B cell (primary cell): ENCODE data around the gene SCFD2. TPM values are rescaled to one million over a fixed set of nuclear protein-coding genes. Genes with fewer than 3 reads are reported as not detected.

ENCODE experiments used
- ATAC-seq: fragments of 200-7000 bp; cut with Tn5 transposase; one replicate; pipeline ENCODE4 v1.10.0; 2021; ENCODE audit warnings: low read depth, mild to moderate bottlenecking, moderate number of reproducible peaks, moderate library complexity
- CTCF ChIA-PET: fragments of 350-600 bp; sonication (Branson Sonifier 250); formaldehyde crosslinking; loops from one replicate; lab custom pipeline; 2021; ENCODE audit warnings: antibody characterized with exemption, inconsistent platforms; lab: Charles Lee
- POLR2A ChIA-PET: fragments of 350-600 bp; sonication (Branson Sonifier 250); formaldehyde crosslinking; loops from one replicate; lab custom pipeline; 2021; ENCODE audit warnings: antibody characterized with exemption; lab: Charles Lee
- DNase-seq: peaks from one replicate; pipeline ENCODE4 v3.0.0; 2013
- H2AFZ ChIP-seq: 2 replicates; pipeline ENCODE4 v1.6.1; 2012; ENCODE audit warnings: mild to moderate bottlenecking, low read depth, low read length; ENCODE audit not compliant: insufficient read depth, poor library complexity, severe bottlenecking
- H3K27ac ChIP-seq, 2 donors: 1 replicate in 1 of 2; 2 replicates in 1 of 2; pipeline ENCODE4 v1.5.1; 2012 to 2013; ENCODE audit warnings: low read length in 2 of 2, mild to moderate bottlenecking in 2 of 2, moderate library complexity in 1 of 2
- H3K27me3 ChIP-seq, 4 experiments: fragments of 200-600 bp in 1 of 4; sonication (generic) in 1 of 4; replicated peaks in 1 of 4; 1 replicate in 2 of 4; 2 replicates in 2 of 4; pipeline versions ENCODE4 v1.6.1 to v1.7.0; 2013 to 2016; ENCODE audit warnings: low read length in 3 of 4, mild to moderate bottlenecking in 2 of 4, mixed read lengths in 1 of 4, moderate library complexity in 1 of 4; ENCODE audit not compliant: insufficient read depth in 4 of 4, control insufficient read depth in 3 of 4; ENCODE audit errors: control extremely low read depth in 1 of 4
- H3K36me3 ChIP-seq, 2 experiments: replicated peaks in 1 of 2; 1 replicate in 1 of 2; 2 replicates in 1 of 2; pipeline versions ENCODE4 v1.6.1 to v1.7.1; 2013; ENCODE audit warnings: low read length in 1 of 2; ENCODE audit not compliant: insufficient read depth in 2 of 2, control insufficient read depth in 1 of 2; ENCODE audit errors: control extremely low read depth in 1 of 2, extremely low read depth in 1 of 2
- H3K4me1 ChIP-seq, 2 donors: fragments of 200-600 bp in 1 of 2; sonication (generic) in 1 of 2; 1 replicate in 1 of 2; 2 replicates in 1 of 2; pipeline versions ENCODE4 v1.5.1 to v1.6.1; 2013 to 2017; ENCODE audit warnings: low read length in 2 of 2; ENCODE audit not compliant: control insufficient read depth in 2 of 2, insufficient read depth in 2 of 2
- H3K4me2 ChIP-seq: replicated peaks from 2 replicates; pipeline ENCODE3; 2012; ENCODE audit warnings: mild to moderate bottlenecking, low read depth, low read length; ENCODE audit not compliant: poor library complexity, severe bottlenecking
- H3K4me3 ChIP-seq, 5 experiments: fragments of 200-600 bp in 1 of 5; sonication (generic) in 1 of 5; 1 replicate in 3 of 5; 2 replicates in 2 of 5; pipeline versions ENCODE4 v1.5.1 to v1.7.0; 2011 to 2016; ENCODE audit warnings: low read length in 4 of 5, mild to moderate bottlenecking in 4 of 5, low read depth in 2 of 5, control low read depth in 1 of 5, moderate library complexity in 1 of 5; ENCODE audit not compliant: insufficient read depth in 1 of 5; ENCODE audit errors: control extremely low read depth in 1 of 5, extremely low read depth in 1 of 5
- H3K79me2 ChIP-seq: fragments of 200-600 bp; sonication (generic); one replicate; pipeline ENCODE4 v1.6.0; 2016; ENCODE audit warnings: low read length; ENCODE audit not compliant: control insufficient read depth, insufficient read depth
- H3K9ac ChIP-seq: fragments of 200-600 bp; sonication (generic); 2 replicates; pipeline ENCODE4 v1.6.1; 2017; ENCODE audit warnings: mild to moderate bottlenecking, low read length, moderate library complexity
- H3K9me3 ChIP-seq, 3 donors: one replicate each; pipeline versions ENCODE4 v1.6.1 to v1.7.1; 2013; ENCODE audit warnings: low read length in 2 of 3; ENCODE audit not compliant: control insufficient read depth in 2 of 3, insufficient read depth in 1 of 3; ENCODE audit errors: control extremely low read depth in 1 of 3
- H4K20me1 ChIP-seq: 2 replicates; pipeline ENCODE4 v1.6.0; 2012; ENCODE audit warnings: mild to moderate bottlenecking, low read length; ENCODE audit not compliant: insufficient read depth, control insufficient read depth, poor library complexity, severe bottlenecking
- H3K27ac Mint-ChIP-seq: one replicate; pipeline ENCODE4 v1.8.0; 2021; ENCODE audit warnings: mixed read lengths
- H3K27me3 Mint-ChIP-seq: one replicate; pipeline ENCODE4 v1.8.0; 2021; ENCODE audit warnings: mixed read lengths
- H3K4me1 Mint-ChIP-seq: one replicate; pipeline ENCODE4 v1.8.0; 2021; ENCODE audit warnings: mixed read lengths
- H3K4me3 Mint-ChIP-seq: one replicate; pipeline ENCODE4 v1.8.0; 2021; ENCODE audit warnings: mixed read lengths
- H3K9me3 Mint-ChIP-seq: one replicate; pipeline ENCODE4 v1.8.0; 2022; ENCODE audit warnings: mixed read lengths; ENCODE audit not compliant: insufficient read depth
- CTCF ChIP-seq: fragments of 200-600 bp; IDR thresholded peaks from one replicate; pipeline ENCODE4 v1.8.0; 2022; ENCODE audit warnings: antibody characterized with exemption, mild to moderate bottlenecking
- EZH2 ChIP-seq: IDR thresholded peaks from 2 replicates; pipeline ENCODE4 v1.6.1; 2012; ENCODE audit warnings: borderline replicate concordance, low read depth, mild to moderate bottlenecking, moderate library complexity, low read length; ENCODE audit not compliant: insufficient read depth, poor library complexity, severe bottlenecking
- WGBS: methylation state at CpG from one replicate; pipeline ENCODE4 v1.1.5; 2013; ENCODE audit warnings: missing lambda C conversion rate; ENCODE audit not compliant: insufficient coverage; 5-methylcytosine and 5-hydroxymethylcytosine counted together
- intact Hi-C: fragments of 100-400 bp; cut with micrococcal nuclease; formaldehyde crosslinking; loops from one replicate; pipeline ENCODE4 v1.10.0; 2022
- polyA plus RNA-seq: library from polyadenylated mRNA; depleted of rRNA; stranded (reverse); fragments of >200 nt; gene quantifications from 2 replicates; pipeline ENCODE4 v1.2.3, GENCODE V29; 2012
- total RNA-seq, 2 donors: library from RNA; stranded (reverse); fragments of 120-200 nt in 1 of 2; gene quantifications; 1 replicate in 1 of 2; 2 replicates in 1 of 2; pipeline versions ENCODE4 v1.2.3 to v1.2.4, GENCODE V29; 2013 to 2022

The SCFD2 gene
- total and polyA plus RNA-seq, 2 donors (not counting 1 experiment from before 2014, with no cell fraction given): 12.8 to 20.4 TPM

GRCh38 chr4:53307819-53308780 is 57.8 kb downstream of the SCFD2 start:
- no peak for TF ChIP-seq CTCF
- no peak for TF ChIP-seq EZH2
- H3K4me3 Mint-ChIP-seq: no peak overlapping the region
- peak overlapping the region; percentile 13 for H3K4me2 ChIP-seq
- H2AFZ ChIP-seq: no peak overlapping the region
- intact Hi-C loops: no loop called here
- CTCF ChIA-PET: no interaction called here
- H3K27ac ChIP-seq: no peak overlapping the region
- H3K9ac ChIP-seq: no peak overlapping the region
- no peaks in the 10 kb centered on the region for H4K20me1 ChIP-seq
- no peaks in the 10 kb centered on the region for H3K27me3 ChIP-seq
- H3K36me3 ChIP-seq: peaks cover 2 to 8% of the 10 kb centered on the region in 2 experiments
- no peaks in the 10 kb centered on the region for H3K79me2 ChIP-seq
- H3K4me1 Mint-ChIP-seq: peaks cover 17% of the 10 kb centered on the region
- 8% methylated on average over 2 of the region's 4 CpGs for WGBS
- H3K27ac Mint-ChIP-seq: no peak overlapping the region
- H3K4me1 ChIP-seq: peaks cover 3 to 5% of the 10 kb centered on the region in 2 donors
- H3K27me3 Mint-ChIP-seq: no peaks in the 10 kb centered on the region
- H3K4me3 ChIP-seq: no peak overlapping the region
- H3K9me3 Mint-ChIP-seq: peaks cover 2% of the 10 kb centered on the region
- POLR2A ChIA-PET: no interaction called here
- no peak for DNase-seq
- no peaks in the 10 kb centered on the region for H3K9me3 ChIP-seq
- no peak for ATAC-seq

- intact Hi-C loops: no loop called here
- peaks cover 3 to 5% of the 10 kb centered on the region in 2 donors for H3K4me1 ChIP-seq
- H3K36me3 ChIP-seq: peaks cover 2 to 8% of the 10 kb centered on the region in 2 experiments
- H3K4me3 Mint-ChIP-seq: no peak overlapping the region
- H3K27ac Mint-ChIP-seq: peak overlapping the region; percentile 48
- H3K4me3 ChIP-seq: no peak overlapping the region
- CTCF ChIA-PET: no interaction called here
- H3K27me3 ChIP-seq: no peaks in the 10 kb centered on the region
- TF ChIP-seq EZH2: no peak
- no peak for TF ChIP-seq CTCF
- H3K27me3 Mint-ChIP-seq: no peaks in the 10 kb centered on the region
- ATAC-seq: no peak
- peaks cover 2% of the 10 kb centered on the region for H3K9me3 Mint-ChIP-seq
- H3K4me1 Mint-ChIP-seq: peaks cover 17% of the 10 kb centered on the region
- no peaks in the 10 kb centered on the region for H4K20me1 ChIP-seq
- no peak for DNase-seq
- no peak overlapping the region for H3K4me2 ChIP-seq
- H3K9ac ChIP-seq: no peak overlapping the region
- no peak overlapping the region for H3K27ac ChIP-seq
- no peak overlapping the region for H2AFZ ChIP-seq
- WGBS: no CpG with 5 or more reads among the region's 1 CpG
- no peaks in the 10 kb centered on the region for H3K79me2 ChIP-seq
- no peaks in the 10 kb centered on the region for H3K9me3 ChIP-seq
- POLR2A ChIA-PET: no interaction called here
These were observed 58.7 kb downstream of the SCFD2 start for GRCh38 chr4:53307210-53307609.
